Neural progenitor cell (in vitro differentiated cells): Measurements from ENCODE around the gene SLC35F3. TPM values are rescaled to one million over a fixed set of nuclear protein-coding genes. Genes with fewer than 3 reads are reported as not detected.

Experiments
- DNase-seq: peaks from one replicate; pipeline ENCODE4 v3.0.0-alpha.2; 2016; ENCODE audit warnings: low spot score
- H2AFZ ChIP-seq: fragments of 200-600 bp; sonication (generic); replicated peaks from 2 replicates; pipeline ENCODE4 v1.6.1; 2016; ENCODE audit warnings: antibody characterized with exemption
- H3F3A ChIP-seq: fragments of 200-600 bp; sonication (generic); 2 replicates; pipeline ENCODE4 v1.6.1; 2016; ENCODE audit warnings: antibody characterized with exemption, low read depth
- H3K27ac ChIP-seq: fragments of 200-600 bp; sonication (generic); 2 replicates; pipeline ENCODE4 v1.5.1; 2016; ENCODE audit warnings: mild to moderate bottlenecking
- H3K27me3 ChIP-seq: fragments of 200-600 bp; sonication (generic); 2 replicates; pipeline ENCODE4 v1.6.1; 2016; ENCODE audit warnings: mild to moderate bottlenecking, moderate library complexity
- H3K36me3 ChIP-seq: fragments of 200-600 bp; sonication (generic); 2 replicates; pipeline ENCODE4 v1.5.1; 2016
- H3K4me1 ChIP-seq: fragments of 200-600 bp; sonication (generic); 2 replicates; pipeline ENCODE4 v1.6.1; 2016; ENCODE audit warnings: mixed run types
- H3K4me2 ChIP-seq: fragments of 200-600 bp; sonication (generic); 2 replicates; pipeline ENCODE4 v1.6.1; 2016
- H3K4me3 ChIP-seq: fragments of 200-600 bp; sonication (generic); 2 replicates; pipeline ENCODE4 v1.5.1; 2016
- H3K79me2 ChIP-seq: fragments of 200-600 bp; sonication (generic); 2 replicates; pipeline ENCODE4 v1.6.1; 2016; ENCODE audit warnings: low read depth
- H3K9ac ChIP-seq: fragments of 200-600 bp; sonication (generic); 2 replicates; pipeline ENCODE4 v1.6.1; 2016
- H3K9me3 ChIP-seq: fragments of 200-600 bp; sonication (generic); 2 replicates; pipeline ENCODE4 v1.5.1; 2016; ENCODE audit warnings: low read depth
- H4K20me1 ChIP-seq: fragments of 200-600 bp; sonication (generic); 2 replicates; pipeline ENCODE4 v1.6.1; 2016; ENCODE audit warnings: low read depth
- H3K27ac Mint-ChIP-seq: 3 replicates; pipeline ENCODE4 v1.8.0; 2021; ENCODE audit warnings: mixed read lengths
- H3K27me3 Mint-ChIP-seq: 2 replicates; pipeline ENCODE4 v1.8.0; 2022; ENCODE audit warnings: low read depth, mild to moderate bottlenecking, inconsistent platforms, moderate library complexity, mixed read lengths; ENCODE audit not compliant: insufficient read depth
- H3K36me3 Mint-ChIP-seq: 3 replicates; pipeline ENCODE4 v1.8.0; 2021; ENCODE audit warnings: mixed read lengths
- H3K4me1 Mint-ChIP-seq: 3 replicates; pipeline ENCODE4 v1.8.0; 2021; ENCODE audit warnings: mixed read lengths
- H3K4me3 Mint-ChIP-seq: 3 replicates; pipeline ENCODE4 v1.8.0; 2021; ENCODE audit warnings: mild to moderate bottlenecking, moderate library complexity, mixed read lengths
- H3K9me3 Mint-ChIP-seq: 3 replicates; pipeline ENCODE4 v1.8.0; 2020; ENCODE audit warnings: mixed read lengths
- EZH2 ChIP-seq: fragments of 200-600 bp; sonication (generic); IDR thresholded peaks from 2 replicates; pipeline ENCODE4 v1.6.1; 2017; ENCODE audit warnings: antibody characterized with exemption, mild to moderate bottlenecking, moderate library complexity
- EZH2phosphoT487 ChIP-seq: fragments of 200-600 bp; sonication (generic); IDR thresholded peaks from 2 replicates; pipeline ENCODE4 v1.6.1; 2017; ENCODE audit warnings: antibody characterized with exemption
- total RNA-seq: library from RNA; depleted of rRNA; stranded (reverse); fragments of >200 nt; gene quantifications from 2 replicates; pipeline ENCODE4 v1.2.3, GENCODE V29; 2015; ENCODE audit warnings: low replicate concordance
- TF ChIP-seq, protein P1 (sequence below): fragments of 200-600 bp; sonication (generic); IDR thresholded peaks from 2 replicates; pipeline ENCODE4 v1.5.1; 2017; ENCODE audit warnings: antibody characterized with exemption, mild to moderate bottlenecking

Gene SLC35F3
- total RNA-seq, 1 donor from 2014 or later = 0.79 TPM

DNA sequence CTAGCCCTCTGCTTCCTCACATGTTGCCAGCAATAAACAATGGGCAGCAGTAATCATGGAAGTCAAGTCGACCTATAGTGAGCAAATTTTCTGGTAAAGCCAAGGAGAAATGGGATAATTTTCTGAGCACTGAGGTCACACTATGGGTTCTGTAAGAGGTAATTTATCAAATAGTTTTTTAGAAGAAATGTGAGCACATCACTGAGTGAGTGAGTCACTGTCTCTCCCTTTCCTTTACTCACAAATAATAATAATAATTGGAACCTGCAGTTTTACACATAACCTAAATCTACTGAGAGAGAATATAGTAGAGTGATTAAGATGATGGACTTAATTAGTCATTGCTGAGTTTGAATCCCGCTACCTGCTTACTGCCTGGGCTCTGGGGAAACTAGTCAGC lies 23.6 kb downstream of the SLC35F3 start:
- TF ChIP-seq EZH2 (no peak), EZH2phosphoT487 (no peak)
- TF ChIP-seq, protein P1, sequence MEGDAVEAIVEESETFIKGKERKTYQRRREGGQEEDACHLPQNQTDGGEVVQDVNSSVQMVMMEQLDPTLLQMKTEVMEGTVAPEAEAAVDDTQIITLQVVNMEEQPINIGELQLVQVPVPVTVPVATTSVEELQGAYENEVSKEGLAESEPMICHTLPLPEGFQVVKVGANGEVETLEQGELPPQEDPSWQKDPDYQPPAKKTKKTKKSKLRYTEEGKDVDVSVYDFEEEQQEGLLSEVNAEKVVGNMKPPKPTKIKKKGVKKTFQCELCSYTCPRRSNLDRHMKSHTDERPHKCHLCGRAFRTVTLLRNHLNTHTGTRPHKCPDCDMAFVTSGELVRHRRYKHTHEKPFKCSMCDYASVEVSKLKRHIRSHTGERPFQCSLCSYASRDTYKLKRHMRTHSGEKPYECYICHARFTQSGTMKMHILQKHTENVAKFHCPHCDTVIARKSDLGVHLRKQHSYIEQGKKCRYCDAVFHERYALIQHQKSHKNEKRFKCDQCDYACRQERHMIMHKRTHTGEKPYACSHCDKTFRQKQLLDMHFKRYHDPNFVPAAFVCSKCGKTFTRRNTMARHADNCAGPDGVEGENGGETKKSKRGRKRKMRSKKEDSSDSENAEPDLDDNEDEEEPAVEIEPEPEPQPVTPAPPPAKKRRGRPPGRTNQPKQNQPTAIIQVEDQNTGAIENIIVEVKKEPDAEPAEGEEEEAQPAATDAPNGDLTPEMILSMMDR = no peak
- H3K4me3 Mint-ChIP-seq = no peak overlapping the region

GRCh38 chr1:233933339-233933738 lies 28.9 kb downstream of the SLC35F3 start:
- Mint-ChIP-seq H3K27me3 (no peaks in the 10 kb centered on the region), H3K36me3 (no peaks in the 10 kb centered on the region)
- no peaks in the 10 kb centered on the region for H3K79me2 ChIP-seq

More for the DNA sequence above, 23.6 kb downstream of the SLC35F3 start:
- H3F3A ChIP-seq = no peaks in the 10 kb centered on the region
- no peaks in the 10 kb centered on the region for H4K20me1 ChIP-seq
- no peak overlapping the region for H3K4me3 ChIP-seq
- DNase-seq = no peak
- no peak overlapping the region for H2AFZ ChIP-seq
- no peaks in the 10 kb centered on the region for H3K4me1 ChIP-seq
- Mint-ChIP-seq H3K27me3 (no peaks in the 10 kb centered on the region), H3K27ac (no peak overlapping the region), H3K36me3 (no peaks in the 10 kb centered on the region), H3K4me1 (no peaks in the 10 kb centered on the region), H3K9me3 (peaks cover 7% of the 10 kb centered on the region)
- no peaks in the 10 kb centered on the region for H3K9me3 ChIP-seq
- H3K9ac ChIP-seq = no peak overlapping the region
- H3K4me2 ChIP-seq = no peak overlapping the region
- no peaks in the 10 kb centered on the region for H3K27me3 ChIP-seq
- no peaks in the 10 kb centered on the region for H3K36me3 ChIP-seq
- no peak overlapping the region for H3K27ac ChIP-seq
- no peaks in the 10 kb centered on the region for H3K79me2 ChIP-seq

GRCh38 chr1:233935297-233935868 lies 30.9 kb downstream of the SLC35F3 start:
- TF ChIP-seq, protein P1 = no peak
- TF ChIP-seq EZH2phosphoT487 (no peak), EZH2 (no peak)
- Mint-ChIP-seq H3K27me3 (no peaks in the 10 kb centered on the region), H3K4me3 (no peak overlapping the region), H3K4me1 (peaks cover 10% of the 10 kb centered on the region), H3K36me3 (no peaks in the 10 kb centered on the region), H3K27ac (no peak overlapping the region), H3K9me3 (no peaks in the 10 kb centered on the region)
- Histone ChIP-seq H3K27ac (no peak overlapping the region), H2AFZ (no peak overlapping the region), H3K4me3 (no peak overlapping the region), H3K9ac (no peak overlapping the region), H4K20me1 (no peaks in the 10 kb centered on the region), H3F3A (no peaks in the 10 kb centered on the region), H3K9me3 (no peaks in the 10 kb centered on the region), H3K79me2 (no peaks in the 10 kb centered on the region), H3K4me2 (no peak overlapping the region), H3K36me3 (no peaks in the 10 kb centered on the region), H3K4me1 (no peaks in the 10 kb centered on the region), H3K27me3 (peaks cover 8% of the 10 kb centered on the region)
- no peak for DNase-seq

More at GRCh38 chr1:233933339-233933738, 28.9 kb downstream of the SLC35F3 start:
- no peak overlapping the region for H3K4me2 ChIP-seq
- no peaks in the 10 kb centered on the region for H3F3A ChIP-seq
- no peak overlapping the region for H3K27ac ChIP-seq
- no peaks in the 10 kb centered on the region for H3K36me3 ChIP-seq
- DNase-seq = no peak
- no peak overlapping the region for H3K4me3 Mint-ChIP-seq
- no peaks in the 10 kb centered on the region for H3K4me1 ChIP-seq
- H3K27me3 ChIP-seq = peaks cover 8% of the 10 kb centered on the region
- H3K9me3 Mint-ChIP-seq = no peaks in the 10 kb centered on the region
- no peak overlapping the region for H3K4me3 ChIP-seq
- H2AFZ ChIP-seq = no peak overlapping the region
- no peak overlapping the region for H3K27ac Mint-ChIP-seq
- H3K9me3 ChIP-seq = no peaks in the 10 kb centered on the region
- H3K9ac ChIP-seq = no peak overlapping the region
- no peaks in the 10 kb centered on the region for H4K20me1 ChIP-seq
- H3K4me1 Mint-ChIP-seq = no peaks in the 10 kb centered on the region
- TF ChIP-seq, protein P1 = no peak
